Head of caudate nucleus (tissue), 42 donors: ENCODE measurements around the gene AK3.
"Not testable (repeated sequence)": the region's sequence is repeated elsewhere in the genome, so short reads cannot be mapped to it uniquely, and the experiment has no call there.

ENCODE experiments used
- DNase-seq, 42 donors: peaks; one replicate each; pipeline versions ENCODE4 v3.0.0 to v3.0.0-alpha.2; 2020 to 2021; ENCODE audit warnings: mixed read lengths in 7 of 42
- intact Hi-C: fragments of 100-400 bp; cut with DNase I; formaldehyde crosslinking; loops from one replicate; pipeline ENCODE4 v1.15.0; 2022

AK3 gene

GRCh38 chr9:4755026-4755609, 14.1 kb upstream of the AK3 start:
- no peak for DNase-seq
- intact Hi-C loops, result no loop called here

- intact Hi-C loops, DNase-seq: not testable (repeated sequence)
Measured at GRCh38 chr9:4754530-4754929, 13.5 kb upstream of the AK3 start.

- intact Hi-C loops, result no loop called here
- peak in 1 of 42 donors; percentile 20 for DNase-seq
Measured at GRCh38 chr9:4750023-4750673, 9.1 kb upstream of the AK3 start.

GRCh38 chr9:4748612-4749011, 7.6 kb upstream of the AK3 start:
- no peak for DNase-seq
- intact Hi-C loops, result no loop called here

GRCh38 chr9:4746278-4747030, 5.5 kb upstream of the AK3 start:
- intact Hi-C loops, result no loop called here

GRCh38 chr9:4743131-4743875, 2.3 kb upstream of the AK3 start:
- DNase-seq, result peak in 1 of 42 donors; percentile 14
- intact Hi-C loops, result loop anchor here (5.0 kb wide), 1 partner anchor 239 kb away; no protein-coding TSS in a partner anchor

More at GRCh38 chr9:4746278-4747030, 5.5 kb upstream of the AK3 start:
- DNase-seq, result no peak

GRCh38 chr9:4742246-4742645, 1.2 kb upstream of the AK3 start:
- DNase-seq, result no peak
- intact Hi-C loops, result loop anchor here (5.0 kb wide), 1 partner anchor 240 kb away; no protein-coding TSS in a partner anchor

- intact Hi-C loops, result loop anchor here (2.0 to 5.0 kb wide), 2 partner anchors 79 to 241 kb away; partner anchors contain the start of gene PLPP6
- peak in 38 of 42 donors; percentile 29 to 76 (median 56) for DNase-seq
Measured at GRCh38 chr9:4741365-4742089, 525 bp upstream of the AK3 start.

GRCh38 chr9:4740388-4740637, 689 bp downstream of the AK3 start:
- DNase-seq, result no peak
- intact Hi-C loops, result loop anchor here (2.0 to 5.0 kb wide), 2 partner anchors 78 to 242 kb away; partner anchors contain the start of gene PLPP6

GRCh38 chr9:4739587-4740387, 1.2 kb downstream of the AK3 start:
- intact Hi-C loops, result loop anchor here (2.0 to 5.0 kb wide), 2 partner anchors 77 to 243 kb away; partner anchors contain the start of gene PLPP6

GRCh38 chr9:4738866-4739586, 2.0 kb downstream of the AK3 start:
- intact Hi-C loops, result no loop called here
- DNase-seq, result no peak

More at GRCh38 chr9:4739587-4740387, 1.2 kb downstream of the AK3 start:
- DNase-seq, result no peak

- intact Hi-C loops, result no loop called here
- DNase-seq, result no peak
Measured at GRCh38 chr9:4734150-4734549, 6.9 kb downstream of the AK3 start.

GRCh38 chr9:4732890-4733289, 8.1 kb downstream of the AK3 start:
- no peak for DNase-seq
- intact Hi-C loops, result no loop called here

GRCh38 chr9:4727593-4727992, 13.4 kb downstream of the AK3 start:
- intact Hi-C loops, result no loop called here
- DNase-seq, result no peak

- intact Hi-C loops, result no loop called here
- no peak for DNase-seq
Measured at GRCh38 chr9:4725706-4726442, 15.1 kb downstream of the AK3 start.

- intact Hi-C loops, result no loop called here
Measured at GRCh38 chr9:4721736-4722135, 19.3 kb downstream of the AK3 start.

GRCh38 chr9:4718911-4719310, 22.1 kb downstream of the AK3 start:
- intact Hi-C loops, result no loop called here
- no peak for DNase-seq

More at GRCh38 chr9:4721736-4722135, 19.3 kb downstream of the AK3 start:
- DNase-seq, result peak in 25 of 42 donors; percentile 20 to 79 (median 49)
